ENCODE results near the gene ARHGAP28.

Gene ARHGAP28

DNA sequence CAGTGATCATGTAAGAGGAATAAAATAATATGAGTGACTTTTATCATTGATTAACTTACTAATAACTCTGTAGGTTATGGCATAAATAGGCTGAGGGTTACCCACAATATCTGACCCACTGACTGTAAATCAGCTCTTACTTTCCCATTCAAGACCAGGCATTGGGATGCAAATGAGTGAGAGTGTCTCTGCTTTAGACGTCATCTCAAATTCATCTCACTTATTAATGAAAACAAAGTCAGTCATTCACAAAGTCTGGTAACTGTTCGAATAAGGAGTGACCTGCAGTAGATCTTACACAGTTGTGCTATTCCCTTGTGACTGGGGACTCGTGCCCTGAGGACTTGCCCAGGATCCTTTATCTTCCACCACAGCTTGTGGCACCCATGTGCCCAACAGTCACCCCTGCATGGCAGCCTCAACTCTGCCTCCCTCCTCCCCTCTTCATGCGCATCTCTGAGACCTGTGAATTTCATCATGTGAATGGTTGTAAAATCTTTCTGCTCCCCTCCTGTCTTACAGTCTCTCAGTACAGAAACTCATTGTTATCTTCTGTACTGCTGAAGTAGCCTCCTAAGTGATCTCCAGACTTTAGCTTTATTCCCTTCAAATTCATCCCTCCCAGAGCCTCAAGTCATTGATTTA lies 131.4 kb downstream of the ARHGAP28 start:
- TF ChIP-seq CREB1 (IDR thresholded peaks at IDR 0.05; ENCODE audit: low read depth) (no peak), RAD21 (IDR thresholded peaks at IDR 0.05; ENCODE audit: low read depth) (no peak), EP300 (IDR thresholded peaks at IDR 0.05; ENCODE audit: borderline replicate concordance) (no peak), TAF1 (IDR thresholded peaks at IDR 0.05; ENCODE audit: low read depth) (no peak), FOXM1 (IDR thresholded peaks at IDR 0.05; ENCODE audit: borderline replicate concordance, low read depth) (no peak), TEAD4 (IDR thresholded peaks at IDR 0.05) (no peak)

DNA sequence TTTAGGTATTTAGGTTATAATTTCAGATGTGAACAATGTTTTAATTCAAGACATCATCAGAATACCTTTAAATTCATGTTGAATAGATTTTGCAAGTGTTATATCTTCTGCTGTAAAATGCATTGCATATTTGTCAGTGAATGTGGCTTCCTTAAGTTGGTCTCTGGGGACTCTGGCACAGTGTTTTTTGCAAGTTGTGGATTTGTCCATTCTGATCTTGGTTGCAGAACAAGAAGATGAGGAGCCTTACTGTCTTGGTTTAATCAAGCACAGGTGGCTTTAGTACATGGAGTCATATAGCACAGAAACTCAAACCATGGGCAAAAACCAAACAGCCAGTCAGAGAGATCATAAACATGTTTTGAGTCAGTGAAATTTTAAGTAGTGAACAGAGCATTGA lies 135.7 kb downstream of the ARHGAP28 start:
- TF ChIP-seq RAD21 (IDR thresholded peaks at IDR 0.05; ENCODE audit: low read depth): no peak
- TF ChIP-seq EGR1 (IDR thresholded peaks at IDR 0.05): no peak
- TF ChIP-seq TCF12 (IDR thresholded peaks at IDR 0.05; ENCODE audit: low read depth): no peak
- TF ChIP-seq, protein P1, sequence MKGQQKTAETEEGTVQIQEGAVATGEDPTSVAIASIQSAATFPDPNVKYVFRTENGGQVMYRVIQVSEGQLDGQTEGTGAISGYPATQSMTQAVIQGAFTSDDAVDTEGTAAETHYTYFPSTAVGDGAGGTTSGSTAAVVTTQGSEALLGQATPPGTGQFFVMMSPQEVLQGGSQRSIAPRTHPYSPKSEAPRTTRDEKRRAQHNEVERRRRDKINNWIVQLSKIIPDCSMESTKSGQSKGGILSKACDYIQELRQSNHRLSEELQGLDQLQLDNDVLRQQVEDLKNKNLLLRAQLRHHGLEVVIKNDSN (IDR thresholded peaks at IDR 0.05): no peak
- TF ChIP-seq FOXM1 (IDR thresholded peaks at IDR 0.05; ENCODE audit: borderline replicate concordance, low read depth): no peak
- TF ChIP-seq, protein P2, sequence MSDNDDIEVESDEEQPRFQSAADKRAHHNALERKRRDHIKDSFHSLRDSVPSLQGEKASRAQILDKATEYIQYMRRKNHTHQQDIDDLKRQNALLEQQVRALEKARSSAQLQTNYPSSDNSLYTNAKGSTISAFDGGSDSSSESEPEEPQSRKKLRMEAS (IDR thresholded peaks at IDR 0.05): no peak
- TF ChIP-seq, protein P3, sequence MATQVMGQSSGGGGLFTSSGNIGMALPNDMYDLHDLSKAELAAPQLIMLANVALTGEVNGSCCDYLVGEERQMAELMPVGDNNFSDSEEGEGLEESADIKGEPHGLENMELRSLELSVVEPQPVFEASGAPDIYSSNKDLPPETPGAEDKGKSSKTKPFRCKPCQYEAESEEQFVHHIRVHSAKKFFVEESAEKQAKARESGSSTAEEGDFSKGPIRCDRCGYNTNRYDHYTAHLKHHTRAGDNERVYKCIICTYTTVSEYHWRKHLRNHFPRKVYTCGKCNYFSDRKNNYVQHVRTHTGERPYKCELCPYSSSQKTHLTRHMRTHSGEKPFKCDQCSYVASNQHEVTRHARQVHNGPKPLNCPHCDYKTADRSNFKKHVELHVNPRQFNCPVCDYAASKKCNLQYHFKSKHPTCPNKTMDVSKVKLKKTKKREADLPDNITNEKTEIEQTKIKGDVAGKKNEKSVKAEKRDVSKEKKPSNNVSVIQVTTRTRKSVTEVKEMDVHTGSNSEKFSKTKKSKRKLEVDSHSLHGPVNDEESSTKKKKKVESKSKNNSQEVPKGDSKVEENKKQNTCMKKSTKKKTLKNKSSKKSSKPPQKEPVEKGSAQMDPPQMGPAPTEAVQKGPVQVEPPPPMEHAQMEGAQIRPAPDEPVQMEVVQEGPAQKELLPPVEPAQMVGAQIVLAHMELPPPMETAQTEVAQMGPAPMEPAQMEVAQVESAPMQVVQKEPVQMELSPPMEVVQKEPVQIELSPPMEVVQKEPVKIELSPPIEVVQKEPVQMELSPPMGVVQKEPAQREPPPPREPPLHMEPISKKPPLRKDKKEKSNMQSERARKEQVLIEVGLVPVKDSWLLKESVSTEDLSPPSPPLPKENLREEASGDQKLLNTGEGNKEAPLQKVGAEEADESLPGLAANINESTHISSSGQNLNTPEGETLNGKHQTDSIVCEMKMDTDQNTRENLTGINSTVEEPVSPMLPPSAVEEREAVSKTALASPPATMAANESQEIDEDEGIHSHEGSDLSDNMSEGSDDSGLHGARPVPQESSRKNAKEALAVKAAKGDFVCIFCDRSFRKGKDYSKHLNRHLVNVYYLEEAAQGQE (IDR thresholded peaks at IDR 0.05; ENCODE audit: low read depth): no peak
- TF ChIP-seq NFIC (IDR thresholded peaks at IDR 0.05): no peak
- no peak for TF ChIP-seq ZBTB7A (IDR thresholded peaks at IDR 0.05; ENCODE audit: low read depth)
- no peak for TF ChIP-seq EP300 (IDR thresholded peaks at IDR 0.05; ENCODE audit: borderline replicate concordance)
- TF ChIP-seq CREB1 (IDR thresholded peaks at IDR 0.05; ENCODE audit: low read depth): no peak
- TF ChIP-seq TAF1 (IDR thresholded peaks at IDR 0.05; ENCODE audit: low read depth): no peak
- no peak for TF ChIP-seq YY1 (IDR thresholded peaks at IDR 0.05; ENCODE audit: low read depth)
- TF ChIP-seq CEBPB (IDR thresholded peaks at IDR 0.05): no peak
- TF ChIP-seq TEAD4 (IDR thresholded peaks at IDR 0.05): no peak

DNA sequence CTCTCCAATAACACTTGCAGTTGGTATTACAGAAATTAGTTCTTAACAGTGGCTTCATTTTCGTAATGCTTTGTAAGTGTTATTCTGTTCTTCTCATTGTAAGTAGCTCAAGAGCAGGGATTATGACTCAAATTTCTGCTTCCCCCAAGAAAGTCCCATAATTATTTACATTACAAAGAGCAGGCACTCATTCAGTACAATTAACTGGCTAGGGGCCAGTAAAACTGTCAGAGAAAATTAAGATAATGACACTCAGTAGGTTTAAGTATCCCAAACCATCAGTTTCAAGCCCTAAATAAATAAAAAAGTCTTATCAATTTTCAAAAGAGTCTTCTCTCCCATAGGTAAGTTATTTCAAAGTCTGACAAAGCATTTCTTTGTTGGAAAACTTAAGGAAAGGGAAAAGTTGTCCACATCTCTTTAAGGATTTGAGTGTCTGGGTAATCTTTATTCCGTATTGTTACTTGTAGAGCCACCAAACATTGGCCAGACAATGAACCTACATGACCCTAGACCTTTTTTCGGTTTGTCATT lies 137.1 kb downstream of the ARHGAP28 start:
- TF ChIP-seq TAF1 (IDR thresholded peaks at IDR 0.05; ENCODE audit: low read depth) (no peak), EGR1 (IDR thresholded peaks at IDR 0.05) (no peak), NFIC (IDR thresholded peaks at IDR 0.05) (no peak), ZBTB7A (IDR thresholded peaks at IDR 0.05; ENCODE audit: low read depth) (no peak), TEAD4 (IDR thresholded peaks at IDR 0.05) (no peak), CEBPB (IDR thresholded peaks at IDR 0.05) (no peak), FOXM1 (IDR thresholded peaks at IDR 0.05; ENCODE audit: borderline replicate concordance, low read depth) (no peak), TCF12 (IDR thresholded peaks at IDR 0.05; ENCODE audit: low read depth) (no peak), CREB1 (IDR thresholded peaks at IDR 0.05; ENCODE audit: low read depth) (no peak), YY1 (IDR thresholded peaks at IDR 0.05; ENCODE audit: low read depth) (no peak), EP300 (IDR thresholded peaks at IDR 0.05; ENCODE audit: borderline replicate concordance) (no peak), RAD21 (IDR thresholded peaks at IDR 0.05; ENCODE audit: low read depth) (no peak)
- TF ChIP-seq, protein P3 (IDR thresholded peaks at IDR 0.05; ENCODE audit: low read depth): no peak
- TF ChIP-seq, protein P1 (IDR thresholded peaks at IDR 0.05): no peak
- TF ChIP-seq, protein P2 (IDR thresholded peaks at IDR 0.05): no peak

DNA sequence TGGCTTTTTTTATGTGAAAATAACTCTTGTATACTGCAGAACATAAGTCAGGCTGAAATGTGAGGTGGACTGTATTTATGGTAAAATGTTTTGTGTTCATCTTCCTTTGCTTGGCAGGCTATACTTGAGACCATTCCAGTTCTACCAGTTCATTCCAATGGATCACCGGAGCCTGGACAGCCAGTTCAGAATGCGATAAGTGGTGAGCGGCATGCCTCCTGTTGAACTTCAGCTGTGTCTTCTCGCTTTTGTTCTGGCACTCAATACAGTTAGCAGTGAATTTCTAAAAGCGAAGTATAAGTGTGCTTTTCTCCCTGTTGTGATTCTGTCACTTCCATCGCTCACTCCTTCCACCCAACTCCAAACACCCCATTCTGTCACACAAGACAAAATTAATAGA lies 138.5 kb downstream of the ARHGAP28 start:
- TF ChIP-seq CREB1 (IDR thresholded peaks at IDR 0.05; ENCODE audit: low read depth): no peak
- TF ChIP-seq, protein P2 (IDR thresholded peaks at IDR 0.05): no peak
- TF ChIP-seq CEBPB (IDR thresholded peaks at IDR 0.05): no peak
- no peak for TF ChIP-seq EP300 (IDR thresholded peaks at IDR 0.05; ENCODE audit: borderline replicate concordance)
- no peak for TF ChIP-seq FOXM1 (IDR thresholded peaks at IDR 0.05; ENCODE audit: borderline replicate concordance, low read depth)
- TF ChIP-seq EGR1 (IDR thresholded peaks at IDR 0.05): no peak
- no peak for TF ChIP-seq TCF12 (IDR thresholded peaks at IDR 0.05; ENCODE audit: low read depth)
- TF ChIP-seq TAF1 (IDR thresholded peaks at IDR 0.05; ENCODE audit: low read depth): no peak
- no peak for TF ChIP-seq YY1 (IDR thresholded peaks at IDR 0.05; ENCODE audit: low read depth)
- no peak for TF ChIP-seq NFIC (IDR thresholded peaks at IDR 0.05)
- no peak for TF ChIP-seq ZBTB7A (IDR thresholded peaks at IDR 0.05; ENCODE audit: low read depth)
- TF ChIP-seq, protein P3 (IDR thresholded peaks at IDR 0.05; ENCODE audit: low read depth): no peak
- TF ChIP-seq TEAD4 (IDR thresholded peaks at IDR 0.05): no peak
